ENCODE data around the gene RYR2. TPM values are rescaled to one million over a fixed set of nuclear protein-coding genes. Genes with fewer than 3 reads are reported as not detected.

Gene RYR2
- total and polyA plus RNA-seq, 9 of the 15 experiments (the other 6 are each of a cell fraction or from before 2014, with no cell fraction given): 0.03 to 0.42 (median 0.14) TPM

DNA sequence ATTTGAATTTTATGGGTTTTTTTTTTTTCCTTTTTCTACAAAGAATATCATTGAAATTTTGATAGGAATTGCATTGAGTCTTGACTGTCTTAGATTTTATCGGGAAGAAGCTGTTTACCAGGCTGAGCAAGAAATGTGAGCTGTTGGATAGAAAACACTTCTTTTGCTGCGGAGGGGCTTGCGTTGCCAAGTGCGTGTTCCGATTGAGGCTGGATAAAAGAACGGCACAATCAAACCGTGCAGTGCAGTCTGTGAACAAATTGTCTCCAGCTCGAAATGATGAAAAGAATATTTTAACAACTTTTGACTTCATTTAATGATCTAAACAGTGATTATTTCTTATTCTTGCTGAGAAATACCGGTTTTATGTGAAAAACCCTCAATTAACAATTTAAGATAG, 149.4 kb downstream of the RYR2 start (continued):
- TF ChIP-seq, protein P1, sequence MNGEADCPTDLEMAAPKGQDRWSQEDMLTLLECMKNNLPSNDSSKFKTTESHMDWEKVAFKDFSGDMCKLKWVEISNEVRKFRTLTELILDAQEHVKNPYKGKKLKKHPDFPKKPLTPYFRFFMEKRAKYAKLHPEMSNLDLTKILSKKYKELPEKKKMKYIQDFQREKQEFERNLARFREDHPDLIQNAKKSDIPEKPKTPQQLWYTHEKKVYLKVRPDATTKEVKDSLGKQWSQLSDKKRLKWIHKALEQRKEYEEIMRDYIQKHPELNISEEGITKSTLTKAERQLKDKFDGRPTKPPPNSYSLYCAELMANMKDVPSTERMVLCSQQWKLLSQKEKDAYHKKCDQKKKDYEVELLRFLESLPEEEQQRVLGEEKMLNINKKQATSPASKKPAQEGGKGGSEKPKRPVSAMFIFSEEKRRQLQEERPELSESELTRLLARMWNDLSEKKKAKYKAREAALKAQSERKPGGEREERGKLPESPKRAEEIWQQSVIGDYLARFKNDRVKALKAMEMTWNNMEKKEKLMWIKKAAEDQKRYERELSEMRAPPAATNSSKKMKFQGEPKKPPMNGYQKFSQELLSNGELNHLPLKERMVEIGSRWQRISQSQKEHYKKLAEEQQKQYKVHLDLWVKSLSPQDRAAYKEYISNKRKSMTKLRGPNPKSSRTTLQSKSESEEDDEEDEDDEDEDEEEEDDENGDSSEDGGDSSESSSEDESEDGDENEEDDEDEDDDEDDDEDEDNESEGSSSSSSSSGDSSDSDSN (IDR thresholded peaks at IDR 0.05; ENCODE audit: borderline replicate concordance in 1 of 2, low read depth in 2 of 2, low read length in 2 of 2): no peak
- TF ChIP-seq, protein P2, sequence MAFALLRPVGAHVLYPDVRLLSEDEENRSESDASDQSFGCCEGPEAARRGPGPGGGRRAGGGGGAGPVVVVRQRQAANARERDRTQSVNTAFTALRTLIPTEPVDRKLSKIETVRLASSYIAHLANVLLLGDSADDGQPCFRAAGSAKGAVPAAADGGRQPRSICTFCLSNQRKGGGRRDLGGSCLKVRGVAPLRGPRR (CRISPR knock-in tag; IDR thresholded peaks at IDR 0.05): no peak
- TF ChIP-seq PPARD (CRISPR knock-in tag; IDR thresholded peaks at IDR 0.05): no peak
- TF ChIP-seq, protein P3, sequence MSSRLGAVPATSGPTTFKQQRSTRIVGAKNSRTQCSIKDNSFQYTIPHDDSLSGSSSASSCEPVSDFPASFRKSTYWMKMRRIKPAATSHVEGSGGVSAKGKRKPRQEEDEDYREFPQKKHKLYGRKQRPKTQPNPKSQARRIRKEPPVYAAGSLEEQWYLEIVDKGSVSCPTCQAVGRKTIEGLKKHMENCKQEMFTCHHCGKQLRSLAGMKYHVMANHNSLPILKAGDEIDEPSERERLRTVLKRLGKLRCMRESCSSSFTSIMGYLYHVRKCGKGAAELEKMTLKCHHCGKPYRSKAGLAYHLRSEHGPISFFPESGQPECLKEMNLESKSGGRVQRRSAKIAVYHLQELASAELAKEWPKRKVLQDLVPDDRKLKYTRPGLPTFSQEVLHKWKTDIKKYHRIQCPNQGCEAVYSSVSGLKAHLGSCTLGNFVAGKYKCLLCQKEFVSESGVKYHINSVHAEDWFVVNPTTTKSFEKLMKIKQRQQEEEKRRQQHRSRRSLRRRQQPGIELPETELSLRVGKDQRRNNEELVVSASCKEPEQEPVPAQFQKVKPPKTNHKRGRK (tag; IDR thresholded peaks at IDR 0.05): no peak
- no peak for TF ChIP-seq SP1 (CRISPR knock-in tag; IDR thresholded peaks at IDR 0.05)
- no peak for TF ChIP-seq SPI1 (IDR thresholded peaks at IDR 0.05; ENCODE audit: borderline replicate concordance, low read depth, low read length)
- TF ChIP-seq, protein P4, sequence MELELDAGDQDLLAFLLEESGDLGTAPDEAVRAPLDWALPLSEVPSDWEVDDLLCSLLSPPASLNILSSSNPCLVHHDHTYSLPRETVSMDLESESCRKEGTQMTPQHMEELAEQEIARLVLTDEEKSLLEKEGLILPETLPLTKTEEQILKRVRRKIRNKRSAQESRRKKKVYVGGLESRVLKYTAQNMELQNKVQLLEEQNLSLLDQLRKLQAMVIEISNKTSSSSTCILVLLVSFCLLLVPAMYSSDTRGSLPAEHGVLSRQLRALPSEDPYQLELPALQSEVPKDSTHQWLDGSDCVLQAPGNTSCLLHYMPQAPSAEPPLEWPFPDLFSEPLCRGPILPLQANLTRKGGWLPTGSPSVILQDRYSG (tag; conservative IDR thresholded peaks at IDR 0.05; ENCODE audit: low read depth): no peak
- no peak for TF ChIP-seq STAT5A (IDR thresholded peaks at IDR 0.05; ENCODE audit: borderline replicate concordance, low read length)
- TF ChIP-seq ZNF324 (CRISPR knock-in tag; IDR thresholded peaks at IDR 0.05): no peak
- no peak for TF ChIP-seq TCFL5 (CRISPR knock-in tag; conservative IDR thresholded peaks at IDR 0.05)
- TF ChIP-seq, protein P5, sequence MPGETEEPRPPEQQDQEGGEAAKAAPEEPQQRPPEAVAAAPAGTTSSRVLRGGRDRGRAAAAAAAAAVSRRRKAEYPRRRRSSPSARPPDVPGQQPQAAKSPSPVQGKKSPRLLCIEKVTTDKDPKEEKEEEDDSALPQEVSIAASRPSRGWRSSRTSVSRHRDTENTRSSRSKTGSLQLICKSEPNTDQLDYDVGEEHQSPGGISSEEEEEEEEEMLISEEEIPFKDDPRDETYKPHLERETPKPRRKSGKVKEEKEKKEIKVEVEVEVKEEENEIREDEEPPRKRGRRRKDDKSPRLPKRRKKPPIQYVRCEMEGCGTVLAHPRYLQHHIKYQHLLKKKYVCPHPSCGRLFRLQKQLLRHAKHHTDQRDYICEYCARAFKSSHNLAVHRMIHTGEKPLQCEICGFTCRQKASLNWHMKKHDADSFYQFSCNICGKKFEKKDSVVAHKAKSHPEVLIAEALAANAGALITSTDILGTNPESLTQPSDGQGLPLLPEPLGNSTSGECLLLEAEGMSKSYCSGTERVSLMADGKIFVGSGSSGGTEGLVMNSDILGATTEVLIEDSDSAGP (CRISPR knock-in tag; IDR thresholded peaks at IDR 0.05): no peak
